HepG2 (cell line): ENCODE data around the gene POFUT2. TPM values are rescaled to one million over a fixed set of nuclear protein-coding genes. Genes with fewer than 3 reads are reported as not detected.
A peak's percentile ranks its signal among the peaks of the same experiment; 100 is the strongest.

ENCODE experiments used
- AHDC1 ChIP-seq: sonication (generic); formaldehyde crosslinking; IDR thresholded peaks from 2 replicates; pipeline ENCODE4 v1.5.1; 2020; ENCODE audit warnings: mild to moderate bottlenecking, missing genetic modification reagents, borderline replicate concordance
- CSRNP2 ChIP-seq: sonication (generic); formaldehyde crosslinking; conservative IDR thresholded peaks from 2 replicates; pipeline ENCODE4 v1.8.0; 2022; ENCODE audit warnings: low read depth, missing genetic modification reagents
- FOXA3 ChIP-seq: IDR thresholded peaks from 2 replicates; pipeline ENCODE4 v1.6.1; 2016; ENCODE audit warnings: missing genetic modification reagents, missing compliant biosample characterization
- HMG20B ChIP-seq: conservative IDR thresholded peaks from 2 replicates; pipeline ENCODE4 v1.6.1; 2016; ENCODE audit warnings: missing genetic modification reagents, missing compliant biosample characterization
- NFYC ChIP-seq: IDR thresholded peaks from 2 replicates; pipeline ENCODE4 v1.6.1; 2016; ENCODE audit warnings: missing genetic modification reagents, missing compliant biosample characterization
- REPIN1 ChIP-seq: sonication (generic); formaldehyde crosslinking; IDR thresholded peaks from 2 replicates; pipeline ENCODE4 v1.8.0; 2022; ENCODE audit warnings: missing genetic modification reagents, low read depth, mild to moderate bottlenecking, borderline replicate concordance
- ZBTB40 ChIP-seq, 2 experiments: fragments of 450-650 bp in 1 of 2; sonication (generic) in 1 of 2; formaldehyde crosslinking in 1 of 2; IDR thresholded peaks; 2 replicates each; pipeline versions ENCODE4 v1.6.1 to v1.8.0; 2016 to 2022; ENCODE audit warnings: antibody characterized with exemption in 1 of 2, mild to moderate bottlenecking in 1 of 2, missing genetic modification reagents in 1 of 2
- ZNF33A ChIP-seq: sonication (generic); formaldehyde crosslinking; IDR thresholded peaks from 2 replicates; pipeline ENCODE4 v1.5.1; 2020; ENCODE audit warnings: missing genetic modification reagents, mild to moderate bottlenecking, moderate library complexity, borderline replicate concordance
- ZNF614 ChIP-seq: IDR thresholded peaks from 2 replicates; pipeline ENCODE4 v1.6.1; 2018; ENCODE audit warnings: missing biosample characterization, missing genetic modification reagents, inconsistent platforms, borderline replicate concordance
- ZNF83 ChIP-seq: sonication (generic); formaldehyde crosslinking; IDR thresholded peaks from 2 replicates; pipeline ENCODE4 v1.4.0; 2020; ENCODE audit warnings: missing genetic modification reagents, mild to moderate bottlenecking, borderline replicate concordance
- polyA plus RNA-seq, 8 experiments: library from polyadenylated mRNA; depleted of rRNA in 3 of 8; stranded (reverse) in 7 of 8; unstranded in 1 of 8; fragments of >200 nt; fragmentation: Illumina TruSeq in 4 of 8; extraction: Trizol in 4 of 8; gene quantifications; 2 replicates each; pipeline versions ENCODE4 v1.2.1 to v1.2.3, GENCODE V29; 2011 to 2016; ENCODE audit warnings: low read depth in 4 of 8, missing spikeins in 1 of 8, mixed read lengths in 1 of 8; ENCODE audit not compliant: insufficient read depth in 1 of 8
- total RNA-seq, 5 experiments: library from RNA; depleted of rRNA; stranded (reverse); fragments of >200 nt; fragmentation: Illumina TruSeq; extraction: Trizol; gene quantifications; 2 replicates each; pipeline ENCODE4 v1.2.3, GENCODE V29; 2016; ENCODE audit warnings: low read depth in 1 of 5

Gene POFUT2
- total and polyA plus RNA-seq, 2 of the 13 experiments (the other 11 are each of a cell fraction or from before 2014, with no cell fraction given): 22.8 to 24.0 TPM

GRCh38 chr21:45308194-45309068 is 20.7 kb upstream of the POFUT2 start (continued):
- TF ChIP-seq ZBTB40 (IDR thresholded peaks at IDR 0.05) (no peak), ZBTB40 (CRISPR knock-in tag; IDR thresholded peaks at IDR 0.05) (peak; percentile 53; the same call in 1 of the 2 replicates), ZNF83 (no peak; the same call in 1 of the 2 replicates), ZNF33A (CRISPR knock-in tag) (no peak), FOXA3 (CRISPR knock-in tag) (peak; percentile 82), CSRNP2 (CRISPR knock-in tag) (no peak), ZNF614 (CRISPR knock-in tag) (no peak), AHDC1 (CRISPR knock-in tag) (no peak; the same call in 1 of the 2 replicates), REPIN1 (CRISPR knock-in tag) (no peak; the same call in 1 of the 2 replicates), HMG20B (CRISPR knock-in tag) (0 out of 2 replicates have a peak, but pooled peaks have one; percentile 50), NFYC (CRISPR knock-in tag) (0 out of 2 replicates have a peak, but pooled peaks have one; percentile 9)
